Suprapubic skin (tissue), 4 donors: ENCODE measurements around the gene HECA. TPM values are rescaled to one million over a fixed set of nuclear protein-coding genes. Genes with fewer than 3 reads are reported as not detected.

Experiments
- DNase-seq, 2 donors: peaks; one replicate each; pipeline ENCODE4 v3.0.0-alpha.2; 2019; ENCODE audit warnings: low spot score in 2 of 2
- H3K27ac ChIP-seq: fragments of 200-600 bp; sonication (generic); one replicate; pipeline ENCODE4 v1.5.1; 2019
- H3K27me3 ChIP-seq: fragments of 200-600 bp; sonication (generic); one replicate; pipeline ENCODE4 v1.5.1; 2019
- H3K36me3 ChIP-seq: fragments of 200-600 bp; sonication (generic); one replicate; pipeline ENCODE4 v1.5.1; 2019
- H3K4me1 ChIP-seq: fragments of 200-600 bp; sonication (generic); one replicate; pipeline ENCODE4 v1.5.1; 2019
- H3K4me3 ChIP-seq: fragments of 200-600 bp; sonication (generic); one replicate; pipeline ENCODE4 v1.5.1; 2019; ENCODE audit warnings: mild to moderate bottlenecking
- H3K9me3 ChIP-seq: fragments of 200-600 bp; sonication (generic); one replicate; pipeline ENCODE4 v1.5.1; 2019
- CTCF ChIP-seq, 2 donors: fragments of 200-600 bp in 1 of 2; fragments of 450-650 bp in 1 of 2; sonication (generic) in 1 of 2; IDR thresholded peaks; one replicate each; pipeline ENCODE4 v1.5.1; 2016 to 2019; ENCODE audit warnings: antibody characterized with exemption in 2 of 2, mild to moderate bottlenecking in 1 of 2, moderate library complexity in 1 of 2
- EP300 ChIP-seq: sonication (generic); formaldehyde crosslinking; IDR thresholded peaks from one replicate; pipeline ENCODE4 v1.6.1; 2017; ENCODE audit warnings: antibody characterized with exemption
- POLR2A ChIP-seq, 2 donors: fragments of 450-650 bp; IDR thresholded peaks; one replicate each; pipeline ENCODE4 v1.6.1; 2017; ENCODE audit warnings: antibody characterized with exemption in 2 of 2, mild to moderate bottlenecking in 2 of 2, moderate library complexity in 2 of 2
- POLR2AphosphoS5 ChIP-seq, 3 donors: sonication (generic); formaldehyde crosslinking; IDR thresholded peaks; one replicate each; pipeline ENCODE4 v1.6.1; 2017; ENCODE audit warnings: antibody characterized with exemption in 3 of 3
- WGBS: methylation state at CpG from one replicate; pipeline ENCODE4 v1.1.5; 2018; 5-methylcytosine and 5-hydroxymethylcytosine counted together
- total RNA-seq, 4 donors: library from RNA; depleted of rRNA; stranded (reverse); fragments of >200 nt; gene quantifications; one replicate each; pipeline ENCODE4 v1.1.0, GENCODE V29; 2016

Gene HECA
- total RNA-seq, 4 donors from 2014 or later = 56.7 to 101 (median 67.2) TPM

GRCh38 chr6:139161169-139161568 lies 26.3 kb downstream of the HECA start:
- Histone ChIP-seq H3K9me3 (no peaks in the 10 kb centered on the region), H3K27me3 (no peaks in the 10 kb centered on the region), H3K27ac (no peak overlapping the region), H3K4me3 (no peak overlapping the region), H3K36me3 (peaks cover 2% of the 10 kb centered on the region), H3K4me1 (peaks cover 46% of the 10 kb centered on the region)
- 40% methylated on average over 1 of the region's 1 CpG for WGBS
- TF ChIP-seq EP300 (no peak), CTCF (IDR thresholded peaks at IDR 0.05) (no peak), POLR2AphosphoS5 (IDR thresholded peaks at IDR 0.05) (no peak), POLR2A (IDR thresholded peaks at IDR 0.05) (no peak)
- no peak for DNase-seq

GRCh38 chr6:139161817-139162284 lies 27.0 kb downstream of the HECA start:
- H3K27ac ChIP-seq = no peak overlapping the region

GRCh38 chr6:139164001-139164400 lies 29.1 kb downstream of the HECA start:
- Histone ChIP-seq H3K36me3 (peaks cover 19% of the 10 kb centered on the region), H3K27me3 (no peaks in the 10 kb centered on the region), H3K4me3 (no peak overlapping the region), H3K9me3 (no peaks in the 10 kb centered on the region), H3K4me1 (peaks cover 27% of the 10 kb centered on the region), H3K27ac (no peak overlapping the region)
- WGBS = 61% methylated on average over 3 of the region's 3 CpGs
- no peak for DNase-seq
- TF ChIP-seq POLR2A (IDR thresholded peaks at IDR 0.05) (no peak), POLR2AphosphoS5 (IDR thresholded peaks at IDR 0.05) (no peak), EP300 (no peak), CTCF (IDR thresholded peaks at IDR 0.05) (peak in 1 of 2 donors; percentile 34)

More at GRCh38 chr6:139161817-139162284, 27.0 kb downstream of the HECA start:
- WGBS = 76% methylated on average over 3 of the region's 3 CpGs
- DNase-seq = no peak
- Histone ChIP-seq H3K4me3 (no peak overlapping the region), H3K9me3 (no peaks in the 10 kb centered on the region), H3K27me3 (no peaks in the 10 kb centered on the region), H3K4me1 (peaks cover 39% of the 10 kb centered on the region), H3K36me3 (peaks cover 9% of the 10 kb centered on the region)
- TF ChIP-seq EP300 (no peak), CTCF (IDR thresholded peaks at IDR 0.05) (no peak), POLR2AphosphoS5 (IDR thresholded peaks at IDR 0.05) (no peak)

- no peak overlapping the region for H3K27ac ChIP-seq
- peaks cover 19% of the 10 kb centered on the region for H3K36me3 ChIP-seq
- no peaks in the 10 kb centered on the region for H3K9me3 ChIP-seq
- no peak for TF ChIP-seq POLR2A (IDR thresholded peaks at IDR 0.05)
- TF ChIP-seq EP300 = no peak
- no peak for TF ChIP-seq POLR2AphosphoS5 (IDR thresholded peaks at IDR 0.05)
- no peak for TF ChIP-seq CTCF (IDR thresholded peaks at IDR 0.05)
- 86% methylated on average over 2 of the region's 2 CpGs for WGBS
- DNase-seq = no peak
- no peaks in the 10 kb centered on the region for H3K27me3 ChIP-seq
- peaks cover 26% of the 10 kb centered on the region for H3K4me1 ChIP-seq
- H3K4me3 ChIP-seq = no peak overlapping the region
Observed at GRCh38 chr6:139165324-139165723, 30.4 kb downstream of the HECA start.

- DNase-seq = no peak
- Histone ChIP-seq H3K27me3 (no peaks in the 10 kb centered on the region), H3K4me3 (no peak overlapping the region), H3K4me1 (peaks cover 15% of the 10 kb centered on the region), H3K9me3 (no peaks in the 10 kb centered on the region), H3K27ac (no peak overlapping the region), H3K36me3 (peaks cover 19% of the 10 kb centered on the region)
- TF ChIP-seq POLR2AphosphoS5 (IDR thresholded peaks at IDR 0.05) (no peak), CTCF (IDR thresholded peaks at IDR 0.05) (no peak), EP300 (no peak), POLR2A (IDR thresholded peaks at IDR 0.05) (no peak)
- 97% methylated on average over 35 of the region's 35 CpGs for WGBS
Observed at GRCh38 chr6:139166238-139166955, 31.5 kb downstream of the HECA start.
